Esophagus squamous epithelium (tissue), 5 donors: ENCODE data around the gene PERM1. TPM values are rescaled to one million over a fixed set of nuclear protein-coding genes. Genes with fewer than 3 reads are reported as not detected.
"Not testable (repeated sequence)": the region's sequence is repeated elsewhere in the genome, so short reads cannot be mapped to it uniquely, and the experiment has no call there.

Experiments used
- DNase-seq: peaks from one replicate; lab custom pipeline; 2025; lab: John Stamatoyannopoulos, UW
- H3K27ac ChIP-seq, 4 donors: fragments of 200-600 bp; sonication (generic); one replicate each; pipeline ENCODE4 v1.5.1; 2016 to 2019; ENCODE audit warnings: mild to moderate bottlenecking in 1 of 4
- H3K27me3 ChIP-seq, 4 donors: fragments of 200-600 bp; sonication (generic); 1 replicate in 3 of 4; 2 replicates in 1 of 4; pipeline versions ENCODE4 v1.5.1 to v1.6.0; 2017 to 2021; ENCODE audit warnings: antibody characterized with exemption in 1 of 4
- H3K36me3 ChIP-seq, 3 donors: fragments of 200-600 bp; sonication (generic); one replicate each; pipeline ENCODE4 v1.5.1; 2016 to 2019
- H3K4me1 ChIP-seq, 3 donors: fragments of 200-600 bp; sonication (generic); one replicate each; pipeline ENCODE4 v1.5.1; 2017 to 2019
- H3K4me3 ChIP-seq, 4 donors: fragments of 200-600 bp; sonication (generic); 1 replicate in 3 of 4; 2 replicates in 1 of 4; pipeline ENCODE4 v1.5.1; 2016 to 2019; ENCODE audit warnings: mild to moderate bottlenecking in 2 of 4, moderate library complexity in 1 of 4
- H3K9me3 ChIP-seq, 3 donors: fragments of 200-600 bp; sonication (generic); one replicate each; pipeline ENCODE4 v1.5.1; 2016 to 2019
- POLR2A ChIP-seq, 4 donors: fragments of 450-650 bp; IDR thresholded peaks; one replicate each; pipeline ENCODE4 v1.6.1; 2017; ENCODE audit warnings: antibody characterized with exemption in 4 of 4, mild to moderate bottlenecking in 4 of 4, moderate library complexity in 3 of 4
- WGBS, 2 donors: methylation state at CpG; one replicate each; pipeline ENCODE4 v1.1.5; 2018; 5-methylcytosine and 5-hydroxymethylcytosine counted together
- intact Hi-C: fragments of 100-400 bp; cut with DNase I; formaldehyde crosslinking; loops from one replicate; pipeline ENCODE4 v1.15.0; 2022
- total RNA-seq, 4 donors: library from RNA; depleted of rRNA; stranded (reverse); fragments of >200 nt; gene quantifications; one replicate each; pipeline ENCODE4 v1.1.0, GENCODE V29; 2016
- TF ChIP-seq, protein P1 (sequence below), 6 experiments: fragments of 450-650 bp in 4 of 6; fragments of 200-600 bp in 2 of 6; sonication (generic) in 2 of 6; IDR thresholded peaks; one replicate each; pipeline ENCODE4 v1.5.1; 2016 to 2019; ENCODE audit warnings: antibody characterized with exemption in 6 of 6, mild to moderate bottlenecking in 4 of 6, moderate library complexity in 4 of 6
- donor health status: DM: yes; HTN: yes; CAD: no.

PERM1 gene
- total RNA-seq, 4 donors from 2014 or later: not detected

DNA sequence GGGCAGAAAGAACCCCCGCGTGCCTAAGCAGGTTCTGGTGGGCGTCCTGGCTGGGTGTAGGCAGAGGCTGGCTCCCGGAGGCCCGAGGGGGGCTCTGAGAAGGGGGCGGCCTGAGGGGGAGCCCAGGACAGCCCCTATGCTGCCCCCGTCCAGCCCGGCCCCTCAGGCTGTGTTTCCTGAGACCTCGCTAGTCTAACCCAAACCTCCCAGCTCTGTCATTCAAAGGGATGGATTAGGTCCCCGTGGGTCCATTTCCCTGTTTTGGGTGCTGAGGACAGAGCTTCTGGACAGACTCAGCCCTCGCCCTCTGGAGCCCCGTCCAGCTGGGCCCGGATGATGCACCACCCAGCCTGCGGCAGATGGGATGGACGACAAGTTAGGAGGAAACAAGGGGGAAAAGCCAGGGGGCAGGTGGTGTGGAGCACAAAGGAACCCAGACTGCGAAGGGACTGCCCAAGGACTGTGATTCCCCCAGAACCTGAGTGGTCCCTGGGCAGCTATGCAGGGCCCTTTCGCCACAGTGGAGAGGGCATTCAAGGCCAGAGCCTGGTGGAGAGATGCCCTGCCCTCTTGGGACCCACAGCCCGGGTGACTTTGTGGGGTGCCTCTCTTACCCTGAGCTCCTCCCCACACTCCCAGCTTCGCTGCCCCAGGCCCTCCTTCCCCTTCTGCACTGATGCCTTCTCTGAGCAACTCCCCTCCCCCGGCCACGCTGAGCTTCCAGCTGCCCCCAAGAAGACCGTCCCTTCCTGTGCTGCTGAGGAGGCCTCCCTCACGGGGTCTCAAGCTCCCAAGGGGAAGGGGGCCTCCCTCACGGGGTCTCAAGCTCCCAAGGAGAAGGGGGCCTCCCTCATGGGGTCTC is 15.2 kb upstream of the PERM1 start:
- no peak for DNase-seq
- no peak for TF ChIP-seq POLR2A (IDR thresholded peaks at IDR 0.05)
- TF ChIP-seq, protein P1, sequence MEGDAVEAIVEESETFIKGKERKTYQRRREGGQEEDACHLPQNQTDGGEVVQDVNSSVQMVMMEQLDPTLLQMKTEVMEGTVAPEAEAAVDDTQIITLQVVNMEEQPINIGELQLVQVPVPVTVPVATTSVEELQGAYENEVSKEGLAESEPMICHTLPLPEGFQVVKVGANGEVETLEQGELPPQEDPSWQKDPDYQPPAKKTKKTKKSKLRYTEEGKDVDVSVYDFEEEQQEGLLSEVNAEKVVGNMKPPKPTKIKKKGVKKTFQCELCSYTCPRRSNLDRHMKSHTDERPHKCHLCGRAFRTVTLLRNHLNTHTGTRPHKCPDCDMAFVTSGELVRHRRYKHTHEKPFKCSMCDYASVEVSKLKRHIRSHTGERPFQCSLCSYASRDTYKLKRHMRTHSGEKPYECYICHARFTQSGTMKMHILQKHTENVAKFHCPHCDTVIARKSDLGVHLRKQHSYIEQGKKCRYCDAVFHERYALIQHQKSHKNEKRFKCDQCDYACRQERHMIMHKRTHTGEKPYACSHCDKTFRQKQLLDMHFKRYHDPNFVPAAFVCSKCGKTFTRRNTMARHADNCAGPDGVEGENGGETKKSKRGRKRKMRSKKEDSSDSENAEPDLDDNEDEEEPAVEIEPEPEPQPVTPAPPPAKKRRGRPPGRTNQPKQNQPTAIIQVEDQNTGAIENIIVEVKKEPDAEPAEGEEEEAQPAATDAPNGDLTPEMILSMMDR (IDR thresholded peaks at IDR 0.05): no peak
- WGBS, 2 donors: 56 to 90% methylated on average over 2 of the region's 24 CpGs
- H3K36me3 ChIP-seq: no peaks in the 10 kb centered on the region
- peaks cover 0 to 89% (median 3%) of the 10 kb centered on the region in 4 donors for H3K27me3 ChIP-seq
- peaks cover 14 to 54% (median 37%) of the 10 kb centered on the region in 3 donors for H3K4me1 ChIP-seq
- H3K9me3 ChIP-seq: peaks cover 0 to 7% (median 1%) of the 10 kb centered on the region in 3 donors
- no peak overlapping the region for H3K27ac ChIP-seq
- no peak overlapping the region for H3K4me3 ChIP-seq
- intact Hi-C loops: no loop called here

DNA sequence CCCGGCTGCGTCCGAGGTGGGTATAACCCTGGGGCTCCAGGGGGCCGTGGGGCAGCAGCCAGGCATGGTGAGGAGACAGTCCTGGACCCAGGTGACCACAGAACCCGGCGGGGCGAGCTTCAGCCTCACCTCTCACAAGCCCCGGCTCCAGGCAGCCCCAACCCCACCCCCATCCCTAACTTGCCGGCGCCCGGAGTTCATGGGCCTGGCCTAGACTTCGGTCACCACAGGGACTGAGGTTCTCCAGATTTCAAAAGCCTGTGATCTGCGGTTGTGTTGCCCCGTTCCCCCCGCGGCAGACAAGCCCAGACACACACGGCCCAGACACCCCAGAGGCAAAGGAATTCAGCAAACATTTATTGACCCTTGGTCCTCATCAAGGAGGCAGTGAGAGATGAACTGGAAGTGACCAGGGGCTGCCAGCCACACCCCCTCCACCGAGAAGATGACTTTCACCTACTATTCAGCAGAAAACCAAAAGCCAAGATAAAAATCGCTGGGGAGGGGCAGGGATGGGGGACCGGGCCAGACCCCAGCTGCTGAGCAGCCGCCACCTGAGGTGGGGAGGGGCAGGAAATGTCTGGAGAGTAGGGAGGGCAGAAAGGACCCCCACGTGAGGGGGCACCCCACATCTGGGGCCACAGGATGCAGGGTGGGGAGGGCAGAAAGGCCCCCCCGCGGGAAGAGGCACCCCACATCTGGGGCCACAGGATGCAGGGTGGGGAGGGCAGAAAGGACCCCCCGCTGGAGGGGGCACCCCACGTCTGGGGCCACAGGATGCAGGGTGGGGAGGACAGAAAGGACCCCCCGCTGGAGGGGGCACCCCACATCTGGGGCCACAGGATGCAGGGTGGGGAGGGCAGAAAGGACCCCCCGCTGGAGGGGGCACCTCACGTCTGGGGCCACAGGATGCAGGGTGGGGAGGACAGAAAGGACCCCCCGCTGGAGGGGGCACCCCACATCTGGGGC is 14.1 kb upstream of the PERM1 start:
- H3K4me1 ChIP-seq: peaks cover 11 to 43% (median 28%) of the 10 kb centered on the region in 3 donors
- no peaks in the 10 kb centered on the region for H3K36me3 ChIP-seq
- no peak overlapping the region for H3K27ac ChIP-seq
- H3K4me3 ChIP-seq: no peak overlapping the region
- WGBS, 2 donors: 35 to 68% methylated on average over 9 to 10 of the region's 30 CpGs
- peaks cover 0 to 14% (median 6%) of the 10 kb centered on the region in 3 donors for H3K9me3 ChIP-seq
- TF ChIP-seq, protein P1 (IDR thresholded peaks at IDR 0.05): no peak
- TF ChIP-seq POLR2A (IDR thresholded peaks at IDR 0.05): no peak
- H3K27me3 ChIP-seq: peaks cover 0 to 85% (median 3%) of the 10 kb centered on the region in 4 donors
- DNase-seq: no peak
- intact Hi-C loops: no loop called here

DNA sequence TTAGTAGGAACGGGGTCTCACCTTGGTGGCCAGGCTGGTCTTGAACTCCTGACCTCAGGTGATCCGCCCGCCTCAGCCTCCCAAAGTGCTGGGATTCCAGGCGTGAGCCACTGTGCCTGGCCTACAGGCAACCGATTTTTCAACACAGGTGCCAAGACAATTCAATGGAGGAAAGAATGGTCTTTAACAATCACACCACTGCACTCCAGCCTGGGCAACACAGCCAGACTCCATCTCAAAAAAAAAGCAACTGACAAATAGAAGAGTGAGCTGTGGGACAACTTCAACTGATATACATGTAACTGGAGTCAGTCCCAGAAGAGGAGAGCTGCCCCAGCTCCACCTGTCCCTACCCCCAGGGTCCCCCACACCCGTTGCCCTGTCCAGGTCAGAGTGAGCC is 12.7 kb upstream of the PERM1 start:
- not testable (repeated sequence) for H3K27ac ChIP-seq

GRCh38 chr1:993379-993995 is 11.6 kb upstream of the PERM1 start:
- no peak for DNase-seq

More for the DNA sequence above, 12.7 kb upstream of the PERM1 start:
- peaks cover 0 to 84% (median 3%) of the 10 kb centered on the region in 4 donors for H3K27me3 ChIP-seq
- 71 to 83% methylated on average over 2 to 5 of the region's 6 CpGs for WGBS, 2 donors
- H3K36me3 ChIP-seq, intact Hi-C loops, H3K4me3 ChIP-seq, DNase-seq: not testable (repeated sequence)
- peaks cover 9 to 29% (median 13%) of the 10 kb centered on the region in 3 donors for H3K4me1 ChIP-seq
- H3K9me3 ChIP-seq: peaks cover 0 to 14% (median 6%) of the 10 kb centered on the region in 3 donors

More at GRCh38 chr1:993379-993995, 11.6 kb upstream of the PERM1 start:
- peaks cover 3 to 18% (median 9%) of the 10 kb centered on the region in 3 donors for H3K4me1 ChIP-seq
- 44 to 66% methylated on average over 2 to 6 of the region's 15 CpGs for WGBS, 2 donors
- H3K27me3 ChIP-seq: peaks cover 0 to 76% (median 2%) of the 10 kb centered on the region in 4 donors
- peaks cover 0 to 14% (median 6%) of the 10 kb centered on the region in 3 donors for H3K9me3 ChIP-seq
- H3K27ac ChIP-seq: no peak overlapping the region
- H3K4me3 ChIP-seq: no peak overlapping the region
- intact Hi-C loops: no loop called here
- H3K36me3 ChIP-seq: no peaks in the 10 kb centered on the region
- TF ChIP-seq, protein P1 (IDR thresholded peaks at IDR 0.05): no peak
- no peak for TF ChIP-seq POLR2A (IDR thresholded peaks at IDR 0.05)
